Gastroesophageal sphincter (tissue), 4 donors: ENCODE data around the gene RAB38. TPM values are rescaled to one million over a fixed set of nuclear protein-coding genes. Genes with fewer than 3 reads are reported as not detected.
A peak's percentile ranks its signal among the peaks of the same experiment; 100 is the strongest.

ENCODE experiments used
- ATAC-seq: fragments of 150-250 bp; one replicate; pipeline ENCODE4 v1.9.1; 2016; ENCODE audit warnings: mild to moderate bottlenecking, moderate library complexity
- H3K27ac ChIP-seq, 4 donors: fragments of 200-600 bp; sonication (generic) in 3 of 4; 1 replicate in 3 of 4; 2 replicates in 1 of 4; pipeline ENCODE4 v1.5.1; 2016 to 2019
- H3K27me3 ChIP-seq: fragments of 200-600 bp; sonication (generic); one replicate; pipeline ENCODE4 v1.5.1; 2019
- H3K36me3 ChIP-seq, 2 donors: fragments of 200-600 bp; sonication (generic); one replicate each; pipeline ENCODE4 v1.5.1; 2019; ENCODE audit warnings: control low read depth in 1 of 2
- H3K4me1 ChIP-seq, 3 donors: fragments of 200-600 bp; sonication (generic); 1 replicate in 2 of 3; 2 replicates in 1 of 3; pipeline ENCODE4 v1.5.1; 2016 to 2019; ENCODE audit warnings: control low read depth in 2 of 3
- H3K4me3 ChIP-seq, 2 donors: fragments of 200-600 bp; sonication (generic); one replicate each; pipeline ENCODE4 v1.5.1; 2019; ENCODE audit warnings: mild to moderate bottlenecking in 1 of 2, moderate library complexity in 1 of 2
- H3K9me3 ChIP-seq, 3 donors: fragments of 200-600 bp; sonication (generic); one replicate each; pipeline ENCODE4 v1.5.1; 2017 to 2019; ENCODE audit warnings: control low read depth in 2 of 3
- CTCF ChIP-seq, 4 experiments: fragments of 200-600 bp in 2 of 4; fragments of 450-650 bp in 2 of 4; sonication (generic) in 1 of 4; IDR thresholded peaks; one replicate each; pipeline ENCODE4 v1.5.1; 2017 to 2019; ENCODE audit warnings: antibody characterized with exemption in 4 of 4, mild to moderate bottlenecking in 2 of 4, moderate library complexity in 2 of 4
- EP300 ChIP-seq: sonication (generic); formaldehyde crosslinking; IDR thresholded peaks from one replicate; pipeline ENCODE4 v1.6.1; 2017; ENCODE audit warnings: antibody characterized with exemption, mild to moderate bottlenecking
- POLR2A ChIP-seq, 2 donors: fragments of 450-650 bp; IDR thresholded peaks; one replicate each; pipeline ENCODE4 v1.6.1; 2017; ENCODE audit warnings: antibody characterized with exemption in 2 of 2, mild to moderate bottlenecking in 2 of 2, moderate library complexity in 1 of 2
- POLR2AphosphoS5 ChIP-seq: sonication (generic); formaldehyde crosslinking; IDR thresholded peaks from one replicate; pipeline ENCODE4 v1.6.1; 2017; ENCODE audit warnings: antibody characterized with exemption
- WGBS, 2 donors: methylation state at CpG; one replicate each; pipeline ENCODE4 v1.1.5; 2018; ENCODE audit warnings: low coverage in 1 of 2; 5-methylcytosine and 5-hydroxymethylcytosine counted together
- total RNA-seq, 4 donors: library from RNA; depleted of rRNA; stranded (reverse); fragments of >200 nt; gene quantifications; one replicate each; pipeline ENCODE4 v1.1.0, GENCODE V29; 2016

Gene RAB38
- 1 to 10 TPM in 3 of 4 donors, not detected in 1; 1.2 to 4.6 (median 1.6) TPM for total RNA-seq

GRCh38 chr11:88174709-88175568 is at the start of gene RAB38:
RAB38 (minus strand) TSS chr11:88175443; CDS start chr11:88175384, 59 bp downstream.
- Histone ChIP-seq H3K27me3 (no peaks in the 10 kb centered on the region), H3K27ac (peak within 1 kb of the TSS in 2 of 4 donors; percentile 62 to 66), H3K36me3 (no peaks in the 10 kb centered on the region), H3K4me3 (peak within 1 kb of the TSS; percentile 30 to 60), H3K4me1 (peaks cover 0 to 28% (median 0%) of the 10 kb centered on the region in 3 donors), H3K9me3 (no peaks in the 10 kb centered on the region)
- WGBS, 2 donors: 0 to 9% methylated on average over 1 to 15 of the region's 54 CpGs
- ATAC-seq: peak; percentile 72
- TF ChIP-seq POLR2AphosphoS5 (no peak), EP300 (no peak), POLR2A (IDR thresholded peaks at IDR 0.05) (no peak), CTCF (IDR thresholded peaks at IDR 0.05) (no peak)

GRCh38 chr11:88213406-88213805 is 38.2 kb upstream of the RAB38 start:
- TF ChIP-seq CTCF (IDR thresholded peaks at IDR 0.05): no peak
- no peak for TF ChIP-seq POLR2AphosphoS5
- no peak for TF ChIP-seq EP300
- TF ChIP-seq POLR2A (IDR thresholded peaks at IDR 0.05): no peak
- H3K4me1 ChIP-seq: no peaks in the 10 kb centered on the region
- no peak overlapping the region for H3K27ac ChIP-seq
- H3K27me3 ChIP-seq: no peaks in the 10 kb centered on the region
- no peak overlapping the region for H3K4me3 ChIP-seq
- no peaks in the 10 kb centered on the region for H3K9me3 ChIP-seq
- no peaks in the 10 kb centered on the region for H3K36me3 ChIP-seq
- no peak for ATAC-seq

- Histone ChIP-seq H3K27me3 (no peaks in the 10 kb centered on the region), H3K9me3 (no peaks in the 10 kb centered on the region), H3K4me1 (no peaks in the 10 kb centered on the region), H3K36me3 (no peaks in the 10 kb centered on the region), H3K4me3 (no peak overlapping the region), H3K27ac (no peak overlapping the region)
- no peak for ATAC-seq
- no CpG with 5 or more reads among the region's 1 CpG for WGBS, 2 donors
- TF ChIP-seq EP300: no peak
- no peak for TF ChIP-seq CTCF (IDR thresholded peaks at IDR 0.05)
- no peak for TF ChIP-seq POLR2AphosphoS5
- TF ChIP-seq POLR2A (IDR thresholded peaks at IDR 0.05): no peak
Observed at GRCh38 chr11:88212300-88212699, 37.1 kb upstream of the RAB38 start.

GRCh38 chr11:88208745-88209144 is 33.5 kb upstream of the RAB38 start:
- ATAC-seq: no peak
- H3K4me1 ChIP-seq: no peaks in the 10 kb centered on the region
- WGBS, 2 donors: 85 to 86% methylated on average over 2 of the region's 2 CpGs
- H3K36me3 ChIP-seq: no peaks in the 10 kb centered on the region
- no peak overlapping the region for H3K27ac ChIP-seq
- TF ChIP-seq CTCF (IDR thresholded peaks at IDR 0.05) (no peak), EP300 (no peak), POLR2A (IDR thresholded peaks at IDR 0.05) (no peak), POLR2AphosphoS5 (no peak)
- no peak overlapping the region for H3K4me3 ChIP-seq
- H3K27me3 ChIP-seq: no peaks in the 10 kb centered on the region
- no peaks in the 10 kb centered on the region for H3K9me3 ChIP-seq

GRCh38 chr11:88206751-88207150 is 31.5 kb upstream of the RAB38 start:
- H3K4me3 ChIP-seq: no peak overlapping the region
- no peaks in the 10 kb centered on the region for H3K4me1 ChIP-seq
- no peak for TF ChIP-seq CTCF (IDR thresholded peaks at IDR 0.05)
- TF ChIP-seq POLR2AphosphoS5: no peak
- no peak for TF ChIP-seq EP300
- TF ChIP-seq POLR2A (IDR thresholded peaks at IDR 0.05): no peak
- H3K36me3 ChIP-seq: no peaks in the 10 kb centered on the region
- 0 to 50% methylated on average over 1 of the region's 1 CpG for WGBS, 2 donors
- H3K27ac ChIP-seq: no peak overlapping the region
- ATAC-seq: no peak
- no peaks in the 10 kb centered on the region for H3K27me3 ChIP-seq
- no peaks in the 10 kb centered on the region for H3K9me3 ChIP-seq
